VCaP (cell line): ENCODE measurements around the gene MICU1.

Source experiments
- H3K27ac ChIP-seq: fragments of 450-650 bp; 2 replicates; pipeline ENCODE4 v1.5.1; 2017
- CTCF ChIP-seq: fragments of 450-650 bp; conservative IDR thresholded peaks from 2 replicates; pipeline ENCODE4 v1.5.1; 2017; ENCODE audit warnings: mild to moderate bottlenecking, moderate library complexity

Gene MICU1

GRCh38 chr10:72645263-72645858 lies 19.5 kb upstream of the MICU1 start:
- no peak for TF ChIP-seq CTCF
- H3K27ac ChIP-seq = no peak overlapping the region

GRCh38 chr10:72642318-72642717 lies 16.4 kb upstream of the MICU1 start:
- H3K27ac ChIP-seq = no peak overlapping the region
- TF ChIP-seq CTCF = no peak

- no peak for TF ChIP-seq CTCF
- peak overlapping the region; percentile 45; the same call in 1 of the 2 replicates for H3K27ac ChIP-seq
These were observed 13.6 kb upstream of the MICU1 start for GRCh38 chr10:72639441-72639873.

- peak overlapping the region; percentile 45; the same call in 1 of the 2 replicates for H3K27ac ChIP-seq
- no peak for TF ChIP-seq CTCF
These were observed 12.9 kb upstream of the MICU1 start for GRCh38 chr10:72638586-72639440.

- no peak overlapping the region for H3K27ac ChIP-seq
- no peak for TF ChIP-seq CTCF
These were observed 11.5 kb upstream of the MICU1 start for GRCh38 chr10:72637398-72637857.

GRCh38 chr10:72630144-72630543 lies 4.3 kb upstream of the MICU1 start:
- H3K27ac ChIP-seq = peak overlapping the region; percentile 36
- no peak for TF ChIP-seq CTCF

GRCh38 chr10:72626444-72626754 lies 520 bp upstream of the MICU1 start:
- TF ChIP-seq CTCF = no peak
- H3K27ac ChIP-seq = peak overlapping the region; percentile 80
